ENCODE results near the gene DNAH3.

- no peak for TF ChIP-seq EZH2 (IDR thresholded peaks at IDR 0.05; ENCODE audit: borderline replicate concordance, low read length)
- TF ChIP-seq, protein P1, sequence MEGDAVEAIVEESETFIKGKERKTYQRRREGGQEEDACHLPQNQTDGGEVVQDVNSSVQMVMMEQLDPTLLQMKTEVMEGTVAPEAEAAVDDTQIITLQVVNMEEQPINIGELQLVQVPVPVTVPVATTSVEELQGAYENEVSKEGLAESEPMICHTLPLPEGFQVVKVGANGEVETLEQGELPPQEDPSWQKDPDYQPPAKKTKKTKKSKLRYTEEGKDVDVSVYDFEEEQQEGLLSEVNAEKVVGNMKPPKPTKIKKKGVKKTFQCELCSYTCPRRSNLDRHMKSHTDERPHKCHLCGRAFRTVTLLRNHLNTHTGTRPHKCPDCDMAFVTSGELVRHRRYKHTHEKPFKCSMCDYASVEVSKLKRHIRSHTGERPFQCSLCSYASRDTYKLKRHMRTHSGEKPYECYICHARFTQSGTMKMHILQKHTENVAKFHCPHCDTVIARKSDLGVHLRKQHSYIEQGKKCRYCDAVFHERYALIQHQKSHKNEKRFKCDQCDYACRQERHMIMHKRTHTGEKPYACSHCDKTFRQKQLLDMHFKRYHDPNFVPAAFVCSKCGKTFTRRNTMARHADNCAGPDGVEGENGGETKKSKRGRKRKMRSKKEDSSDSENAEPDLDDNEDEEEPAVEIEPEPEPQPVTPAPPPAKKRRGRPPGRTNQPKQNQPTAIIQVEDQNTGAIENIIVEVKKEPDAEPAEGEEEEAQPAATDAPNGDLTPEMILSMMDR (IDR thresholded peaks at IDR 0.05; ENCODE audit: low read length) = no peak
Observed at GRCh38 chr16:20950294-20950693, 200.4 kb downstream of the DNAH3 start.

Measured in OCI-LY1 (cell line).